HCEC 1CT (cell line): Measurements from ENCODE around the gene NFXL1.

Source experiments
- DNase-seq: peaks from one replicate; pipeline ENCODE4 v3.0.0-alpha.2; 2017

Gene NFXL1

GRCh38 chr4:47830265-47831025 is 83.9 kb downstream of the NFXL1 start:
- DNase-seq: no peak

DNA sequence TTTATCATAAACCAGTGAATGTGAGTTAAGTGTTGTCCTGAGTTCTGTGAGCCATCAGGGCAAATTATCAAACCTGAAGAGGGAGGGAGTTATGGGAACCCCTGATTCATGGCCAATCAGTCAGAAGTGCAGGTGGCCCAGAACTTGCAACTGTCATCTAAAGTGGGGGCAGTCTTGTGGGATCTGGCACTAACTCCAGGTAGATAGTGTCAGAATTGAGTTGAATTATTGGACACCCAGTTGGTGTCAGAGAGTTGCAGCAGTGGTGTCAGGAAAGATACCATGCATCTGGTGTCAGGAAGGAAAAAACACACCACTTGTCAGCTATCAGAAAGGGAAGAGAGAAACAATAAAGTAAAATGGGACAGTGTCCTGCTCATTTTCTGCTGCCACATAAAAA is 84.9 kb downstream of the NFXL1 start:
- DNase-seq: no peak

GRCh38 chr4:47827343-47828047 is 86.9 kb downstream of the NFXL1 start:
- DNase-seq: no peak

- no peak for DNase-seq
Observed at GRCh38 chr4:47824840-47825239, 89.5 kb downstream of the NFXL1 start.

GRCh38 chr4:47819178-47819577 is 95.2 kb downstream of the NFXL1 start:
- DNase-seq: no peak

- DNase-seq: no peak
Observed at GRCh38 chr4:47817275-47817674, 97.1 kb downstream of the NFXL1 start.

GRCh38 chr4:47816748-47817147 is 97.6 kb downstream of the NFXL1 start:
- DNase-seq: no peak

- no peak for DNase-seq
Observed at GRCh38 chr4:47814618-47815295, 99.6 kb downstream of the NFXL1 start.

- no peak for DNase-seq
Observed at GRCh38 chr4:47809654-47810203, 104.7 kb downstream of the NFXL1 start.

- no peak for DNase-seq
Observed at GRCh38 chr4:47804598-47804997, 109.8 kb downstream of the NFXL1 start.

DNA sequence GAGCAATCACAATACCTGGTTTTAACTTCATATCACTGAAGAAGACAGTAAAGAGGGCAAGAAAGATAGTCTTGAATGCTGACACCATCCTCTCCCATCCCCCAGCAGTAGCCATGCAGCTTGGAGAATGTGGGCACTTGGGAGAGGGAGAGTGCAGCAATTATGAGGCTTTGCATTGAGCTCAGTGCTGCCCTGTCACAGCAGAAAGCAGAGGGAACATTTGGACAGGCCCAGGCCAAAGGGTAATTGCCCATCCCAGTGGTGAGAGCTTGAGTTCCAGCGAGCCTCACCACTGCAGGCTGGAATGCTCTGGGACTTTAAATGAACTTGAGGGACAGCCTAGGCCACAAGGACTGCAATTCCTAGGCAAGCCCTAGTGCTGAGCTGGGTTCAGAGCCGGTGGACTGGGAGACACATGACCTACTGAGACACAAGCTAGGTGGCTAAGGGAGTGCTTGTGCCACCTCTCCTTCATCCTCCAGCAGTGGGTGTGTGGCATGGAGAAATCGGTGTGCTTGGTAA is 112.8 kb downstream of the NFXL1 start:
- no peak for DNase-seq

DNA sequence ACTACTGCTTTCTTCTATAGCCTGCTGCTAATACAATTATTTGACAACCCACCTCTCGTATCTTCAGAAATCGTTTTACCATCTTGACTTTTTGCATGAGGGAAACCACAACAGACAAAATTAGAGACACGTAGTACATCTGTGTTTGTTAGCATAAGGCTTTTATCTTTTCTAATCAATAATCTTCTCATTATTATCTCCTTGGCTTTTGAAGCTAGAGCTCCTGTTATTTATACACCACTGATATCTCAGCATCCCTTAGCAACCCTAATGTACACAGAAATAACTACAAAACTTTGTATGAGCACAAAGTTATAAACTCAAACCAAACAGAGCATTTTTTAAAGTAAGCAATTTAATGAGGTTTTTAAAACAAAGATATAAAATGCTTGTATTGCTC is 116.2 kb downstream of the NFXL1 start:
- no peak for DNase-seq
